ENCODE results near the gene AKT1S1.

The AKT1S1 gene

DNA sequence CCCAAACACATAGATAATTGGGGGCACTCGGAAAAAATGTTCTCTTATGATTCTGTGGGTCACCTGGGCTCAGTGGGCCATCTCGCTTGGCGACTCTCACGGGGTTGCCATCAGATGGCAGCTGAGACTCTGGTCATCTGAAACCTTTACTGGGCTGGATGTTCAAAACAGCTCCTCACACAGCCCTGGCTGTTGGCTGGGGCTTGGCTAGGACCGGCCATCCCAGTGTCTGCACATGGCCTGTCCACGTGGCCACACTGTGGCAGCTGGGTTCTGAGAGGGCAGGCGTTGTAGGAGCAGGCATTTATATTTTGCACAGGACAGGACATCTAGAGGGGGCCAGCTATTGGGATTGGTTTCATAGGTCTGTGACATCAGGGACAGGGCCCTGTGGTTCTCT, 43.6 kb downstream of the AKT1S1 start:
- H3K4me3 ChIP-seq (ENCODE audit: low read depth, low read length): no peak overlapping the region
- DNase-seq (ENCODE audit: low read depth): no peak
- TF ChIP-seq, protein P1, sequence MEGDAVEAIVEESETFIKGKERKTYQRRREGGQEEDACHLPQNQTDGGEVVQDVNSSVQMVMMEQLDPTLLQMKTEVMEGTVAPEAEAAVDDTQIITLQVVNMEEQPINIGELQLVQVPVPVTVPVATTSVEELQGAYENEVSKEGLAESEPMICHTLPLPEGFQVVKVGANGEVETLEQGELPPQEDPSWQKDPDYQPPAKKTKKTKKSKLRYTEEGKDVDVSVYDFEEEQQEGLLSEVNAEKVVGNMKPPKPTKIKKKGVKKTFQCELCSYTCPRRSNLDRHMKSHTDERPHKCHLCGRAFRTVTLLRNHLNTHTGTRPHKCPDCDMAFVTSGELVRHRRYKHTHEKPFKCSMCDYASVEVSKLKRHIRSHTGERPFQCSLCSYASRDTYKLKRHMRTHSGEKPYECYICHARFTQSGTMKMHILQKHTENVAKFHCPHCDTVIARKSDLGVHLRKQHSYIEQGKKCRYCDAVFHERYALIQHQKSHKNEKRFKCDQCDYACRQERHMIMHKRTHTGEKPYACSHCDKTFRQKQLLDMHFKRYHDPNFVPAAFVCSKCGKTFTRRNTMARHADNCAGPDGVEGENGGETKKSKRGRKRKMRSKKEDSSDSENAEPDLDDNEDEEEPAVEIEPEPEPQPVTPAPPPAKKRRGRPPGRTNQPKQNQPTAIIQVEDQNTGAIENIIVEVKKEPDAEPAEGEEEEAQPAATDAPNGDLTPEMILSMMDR (IDR thresholded peaks at IDR 0.05; ENCODE audit: low read depth, low read length, missing control alignments): no peak

GRCh38 chr19:49832556-49832955, 44.6 kb downstream of the AKT1S1 start:
- TF ChIP-seq, protein P1 (IDR thresholded peaks at IDR 0.05; ENCODE audit: low read depth, low read length, missing control alignments): no peak
- DNase-seq (ENCODE audit: low read depth): no peak
- H3K4me3 ChIP-seq (ENCODE audit: low read depth, low read length): no peak overlapping the region

DNA sequence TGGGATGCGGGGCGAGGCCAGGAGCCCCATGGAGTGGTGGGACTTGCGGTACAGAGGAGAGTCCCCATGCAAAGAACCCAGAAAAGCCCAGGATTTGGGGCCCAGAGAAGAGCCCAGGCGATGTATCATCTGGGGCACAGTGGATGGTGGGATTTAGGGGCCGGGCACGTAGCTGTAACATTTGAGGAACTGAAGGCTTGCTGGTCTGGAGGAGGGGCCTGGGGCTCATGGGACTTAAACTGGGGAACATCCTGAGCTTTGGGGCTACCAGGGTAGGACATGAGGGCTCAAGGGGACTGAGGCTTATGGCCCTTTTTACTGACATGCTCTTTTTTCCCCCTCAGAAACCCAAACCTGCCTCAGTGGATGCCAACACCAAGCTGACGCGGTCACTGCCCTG, 45.6 kb downstream of the AKT1S1 start:
- H3K4me3 ChIP-seq (ENCODE audit: low read depth, low read length): no peak overlapping the region
- DNase-seq (ENCODE audit: low read depth): no peak
- TF ChIP-seq, protein P1 (IDR thresholded peaks at IDR 0.05; ENCODE audit: low read depth, low read length, missing control alignments): no peak

DNA sequence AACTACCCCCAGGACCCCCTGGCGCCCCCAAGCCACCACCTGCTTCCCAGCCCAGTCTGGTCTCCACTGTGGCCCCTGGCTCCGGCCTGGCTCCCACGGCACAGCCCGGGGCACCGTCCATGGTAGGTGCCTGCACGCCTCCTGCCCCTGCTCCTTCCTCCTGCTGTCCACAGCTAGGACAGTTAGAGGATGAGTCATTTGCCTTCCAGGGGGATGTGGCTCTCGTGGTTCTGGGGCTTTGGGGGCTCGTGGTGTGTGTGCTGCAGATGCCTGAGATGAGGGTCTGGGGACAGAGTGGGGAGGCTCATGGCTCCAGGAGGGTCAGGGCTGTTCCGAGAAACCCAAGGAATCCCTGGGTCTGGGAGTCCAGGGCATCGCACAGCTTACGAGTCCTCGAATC, 46.4 kb downstream of the AKT1S1 start:
- no peak for DNase-seq (ENCODE audit: low read depth)
- H3K4me3 ChIP-seq (ENCODE audit: low read depth, low read length): no peak overlapping the region
- TF ChIP-seq, protein P1 (IDR thresholded peaks at IDR 0.05; ENCODE audit: low read depth, low read length, missing control alignments): no peak

- no peak overlapping the region for H3K4me3 ChIP-seq (ENCODE audit: low read depth, low read length)
- no peak for DNase-seq (ENCODE audit: low read depth)
- TF ChIP-seq, protein P1 (IDR thresholded peaks at IDR 0.05; ENCODE audit: low read depth, low read length, missing control alignments): no peak
Measured at GRCh38 chr19:49829721-49830120, 47.4 kb downstream of the AKT1S1 start.

- no peak for DNase-seq (ENCODE audit: low read depth)
- TF ChIP-seq, protein P1 (IDR thresholded peaks at IDR 0.05; ENCODE audit: low read depth, low read length, missing control alignments): no peak
- H3K4me3 ChIP-seq (ENCODE audit: low read depth, low read length): no peak overlapping the region
Measured at GRCh38 chr19:49829200-49829599, 48.0 kb downstream of the AKT1S1 start.

DNA sequence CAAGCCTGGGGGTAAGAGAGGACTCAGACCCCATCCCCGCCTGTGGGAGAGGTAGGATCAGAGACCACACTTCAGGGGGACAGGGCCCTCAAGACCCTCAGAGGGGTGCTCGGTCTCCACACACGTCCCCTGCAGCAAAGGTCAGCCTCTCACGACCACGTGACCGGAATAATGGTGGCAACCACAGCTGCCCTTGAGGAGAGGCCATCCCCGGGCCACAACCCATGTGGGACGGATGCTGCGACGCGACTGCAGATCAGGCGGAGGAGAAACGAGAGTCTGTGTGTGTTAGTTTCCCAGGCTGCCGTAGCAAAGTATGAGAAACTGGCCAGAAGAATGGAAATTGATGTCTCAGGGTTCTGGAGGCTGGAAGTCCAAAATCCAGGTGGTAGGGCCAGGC, 50.1 kb downstream of the AKT1S1 start:
- H3K4me3 ChIP-seq (ENCODE audit: low read depth, low read length): no peak overlapping the region
- no peak for DNase-seq (ENCODE audit: low read depth)
- TF ChIP-seq, protein P1 (IDR thresholded peaks at IDR 0.05; ENCODE audit: low read depth, low read length, missing control alignments): no peak
